ENCODE data around the gene PHKA2.

DNA sequence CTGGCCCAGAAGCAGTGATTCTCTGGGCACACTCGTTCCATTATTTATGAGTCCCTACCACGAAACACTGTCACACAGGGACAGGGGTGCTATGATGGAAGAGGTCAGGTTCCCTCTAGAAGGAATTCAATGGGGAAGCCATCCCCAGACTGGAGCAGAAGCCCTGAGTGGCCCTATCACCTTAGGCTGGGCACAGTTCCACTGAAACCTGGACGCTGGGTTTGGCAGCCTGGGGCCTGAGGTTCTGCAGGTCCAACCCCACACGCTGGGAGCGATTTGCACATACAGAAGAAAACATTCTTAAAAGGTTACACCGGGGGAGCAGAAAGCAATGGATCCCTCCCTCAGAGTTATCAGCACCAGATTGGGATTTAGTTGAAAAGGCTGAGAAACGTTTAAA, 63.3 kb downstream of the PHKA2 start:
- TF ChIP-seq, protein P1, sequence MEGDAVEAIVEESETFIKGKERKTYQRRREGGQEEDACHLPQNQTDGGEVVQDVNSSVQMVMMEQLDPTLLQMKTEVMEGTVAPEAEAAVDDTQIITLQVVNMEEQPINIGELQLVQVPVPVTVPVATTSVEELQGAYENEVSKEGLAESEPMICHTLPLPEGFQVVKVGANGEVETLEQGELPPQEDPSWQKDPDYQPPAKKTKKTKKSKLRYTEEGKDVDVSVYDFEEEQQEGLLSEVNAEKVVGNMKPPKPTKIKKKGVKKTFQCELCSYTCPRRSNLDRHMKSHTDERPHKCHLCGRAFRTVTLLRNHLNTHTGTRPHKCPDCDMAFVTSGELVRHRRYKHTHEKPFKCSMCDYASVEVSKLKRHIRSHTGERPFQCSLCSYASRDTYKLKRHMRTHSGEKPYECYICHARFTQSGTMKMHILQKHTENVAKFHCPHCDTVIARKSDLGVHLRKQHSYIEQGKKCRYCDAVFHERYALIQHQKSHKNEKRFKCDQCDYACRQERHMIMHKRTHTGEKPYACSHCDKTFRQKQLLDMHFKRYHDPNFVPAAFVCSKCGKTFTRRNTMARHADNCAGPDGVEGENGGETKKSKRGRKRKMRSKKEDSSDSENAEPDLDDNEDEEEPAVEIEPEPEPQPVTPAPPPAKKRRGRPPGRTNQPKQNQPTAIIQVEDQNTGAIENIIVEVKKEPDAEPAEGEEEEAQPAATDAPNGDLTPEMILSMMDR (IDR thresholded peaks at IDR 0.05), result no peak
- TF ChIP-seq POLR2A (IDR thresholded peaks at IDR 0.05), result no peak
